NB4 (cell line): Measurements from ENCODE around the gene ENTPD2.

ENCODE experiments used
- DNase-seq: peaks from one replicate; pipeline ENCODE4 v3.0.0; 2010; ENCODE audit warnings: low read depth
- H3K4me3 ChIP-seq: one replicate; pipeline ENCODE4 v1.5.1; 2011; ENCODE audit warnings: mild to moderate bottlenecking, low read depth, low read length, moderate library complexity
- CTCF ChIP-seq: IDR thresholded peaks from one replicate; pipeline ENCODE4 v1.5.1; 2012; ENCODE audit warnings: low read depth, low read length
- MYC ChIP-seq: IDR thresholded peaks from 2 replicates; pipeline ENCODE4 v1.6.1; 2011; ENCODE audit warnings: low read depth, low read length
- POLR2A ChIP-seq: IDR thresholded peaks from 2 replicates; pipeline ENCODE4 v1.6.1; 2011; ENCODE audit warnings: mild to moderate bottlenecking; ENCODE audit not compliant: insufficient read length; ENCODE audit errors: extremely low read depth
- TF ChIP-seq, protein P1 (sequence below): IDR thresholded peaks from 2 replicates; pipeline ENCODE4 v1.6.1; 2011; ENCODE audit warnings: low read depth, low read length

ENTPD2 gene

DNA sequence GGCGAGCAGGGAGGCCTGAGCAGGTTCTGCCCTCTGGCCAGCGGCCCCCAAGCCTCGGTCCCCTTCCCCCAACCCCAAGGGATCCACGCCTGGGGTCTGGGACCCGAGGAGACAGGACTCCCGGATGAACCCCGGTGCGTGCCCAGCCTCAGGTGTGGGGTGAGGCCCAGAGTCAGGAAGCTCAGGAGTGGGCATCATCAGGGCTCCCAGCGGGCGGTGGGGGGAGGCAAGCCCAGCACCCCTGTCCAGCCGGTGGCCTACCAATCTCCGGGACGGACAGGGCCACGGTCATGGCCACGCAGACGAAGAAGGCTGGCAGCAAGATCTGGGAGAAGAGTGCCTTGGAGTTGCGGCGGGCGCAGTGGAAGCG, 40.3 kb downstream of the ENTPD2 start:
- H3K4me3 ChIP-seq, result no peak overlapping the region
- no peak for DNase-seq
- no peak for TF ChIP-seq MYC
- no peak for TF ChIP-seq POLR2A
- TF ChIP-seq, protein P1, sequence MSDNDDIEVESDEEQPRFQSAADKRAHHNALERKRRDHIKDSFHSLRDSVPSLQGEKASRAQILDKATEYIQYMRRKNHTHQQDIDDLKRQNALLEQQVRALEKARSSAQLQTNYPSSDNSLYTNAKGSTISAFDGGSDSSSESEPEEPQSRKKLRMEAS, result no peak
- TF ChIP-seq CTCF, result no peak

- DNase-seq, result no peak
- H3K4me3 ChIP-seq, result no peak overlapping the region
- TF ChIP-seq, protein P1, result no peak
- TF ChIP-seq MYC, result no peak
- TF ChIP-seq CTCF, result no peak
- no peak for TF ChIP-seq POLR2A
Observed at GRCh38 chr9:137012694-137013570, 40.9 kb downstream of the ENTPD2 start.

DNA sequence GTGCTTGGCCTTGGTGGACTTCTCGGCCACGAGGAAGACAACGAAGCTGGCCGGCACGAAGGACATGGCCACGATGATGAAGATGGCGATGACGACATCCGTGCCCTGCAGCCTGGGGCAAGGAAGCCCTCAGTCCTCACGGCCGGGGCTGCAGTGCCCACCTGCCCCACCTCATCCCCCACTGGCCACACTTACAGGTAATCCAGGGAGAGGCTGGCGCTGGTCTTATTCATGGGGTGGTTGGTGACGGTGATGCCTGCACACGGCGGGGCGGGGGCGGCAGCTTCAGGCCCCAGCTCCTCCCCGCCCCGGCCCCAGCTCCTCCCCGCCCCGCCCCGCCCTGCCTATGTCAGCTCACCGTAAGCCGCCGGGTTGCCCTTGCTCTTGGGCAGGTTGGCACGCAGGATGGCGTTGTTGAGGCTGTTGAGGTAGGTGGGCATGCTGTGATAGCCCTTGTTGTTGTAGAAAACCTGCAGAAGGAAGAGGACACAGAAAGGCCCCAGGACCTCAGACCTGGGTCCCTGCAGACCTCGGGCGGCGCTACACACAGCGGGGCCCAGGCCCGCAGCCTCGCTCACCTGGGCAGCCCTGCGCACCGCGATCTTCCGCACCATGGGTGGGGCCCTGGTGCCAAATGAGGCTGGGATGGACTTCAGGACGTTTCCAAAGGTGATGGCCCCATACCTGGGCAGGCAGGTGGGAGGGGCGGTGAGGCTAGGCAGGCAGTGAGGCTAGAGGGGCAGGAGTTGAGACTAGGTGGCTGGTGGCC, 41.8 kb downstream of the ENTPD2 start:
- no peak for TF ChIP-seq POLR2A
- TF ChIP-seq CTCF, result no peak
- TF ChIP-seq MYC, result no peak
- TF ChIP-seq, protein P1, result no peak
- no peak for DNase-seq
- H3K4me3 ChIP-seq, result no peak overlapping the region

DNA sequence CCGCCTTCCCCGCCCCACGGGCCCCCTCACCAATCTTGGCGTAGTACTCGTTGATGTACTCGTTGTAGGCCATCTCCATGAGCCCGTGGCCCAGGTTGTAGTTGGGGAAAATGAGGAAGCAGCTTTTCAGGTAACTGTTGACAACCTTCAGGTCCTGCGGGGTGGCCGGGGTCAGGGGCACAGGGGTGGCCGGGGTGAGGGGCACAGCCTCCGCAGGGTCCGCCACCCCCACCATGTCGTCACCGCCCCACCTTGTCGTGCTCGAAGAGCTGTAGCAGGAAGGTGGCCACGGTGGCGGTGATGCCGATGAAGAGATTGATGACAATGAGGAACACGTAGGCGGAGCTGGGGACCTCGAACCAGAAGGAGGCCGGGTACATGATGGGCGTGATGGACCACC, 42.7 kb downstream of the ENTPD2 start:
- DNase-seq, result no peak
- TF ChIP-seq, protein P1, result no peak
- no peak for TF ChIP-seq MYC
- no peak for TF ChIP-seq POLR2A
- TF ChIP-seq CTCF, result no peak
- no peak overlapping the region for H3K4me3 ChIP-seq

DNA sequence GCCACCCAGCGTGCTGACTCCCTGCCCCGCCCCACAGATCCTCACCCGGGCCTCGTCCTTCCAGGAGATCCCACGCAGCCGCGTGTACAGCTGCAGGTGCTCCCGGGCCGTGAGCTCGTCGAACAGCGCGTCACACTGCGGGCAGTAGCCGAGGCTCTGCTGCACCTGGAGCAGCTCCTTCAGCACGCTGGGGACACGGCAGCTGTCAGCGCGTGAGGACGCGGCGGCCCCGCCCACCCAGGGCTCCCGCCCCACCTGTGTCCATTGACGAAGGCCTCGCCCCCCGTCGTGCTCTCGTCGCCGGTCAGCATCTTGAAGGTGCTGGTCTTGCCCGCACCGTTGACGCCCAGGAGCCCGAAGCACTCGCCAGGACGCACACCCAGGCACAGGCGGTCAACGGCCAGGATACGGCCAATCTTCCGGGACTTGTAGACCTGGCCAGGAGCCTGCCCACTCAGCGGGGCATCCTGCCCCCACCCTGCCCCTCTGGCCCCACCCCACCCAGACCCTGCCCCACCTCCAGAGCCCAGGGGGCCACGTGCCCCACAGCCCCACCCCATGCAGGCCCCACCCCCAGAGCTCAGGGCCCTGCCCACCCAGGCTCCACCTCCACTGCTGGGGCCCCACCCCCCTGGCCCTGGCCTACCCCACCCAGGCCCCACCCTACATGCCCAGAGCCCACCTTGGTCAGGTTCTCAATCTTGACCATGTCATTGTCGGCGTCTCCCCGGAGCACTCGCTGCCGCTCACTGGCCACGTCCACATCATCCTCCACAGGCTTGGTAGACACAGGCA, 43.7 kb downstream of the ENTPD2 start:
- no peak for DNase-seq
- TF ChIP-seq, protein P1, result no peak
- no peak for TF ChIP-seq POLR2A
- TF ChIP-seq CTCF, result no peak
- no peak for TF ChIP-seq MYC
- H3K4me3 ChIP-seq, result no peak overlapping the region
